NK-92 treated with Interleukin-12 subunit alpha and Interleukin-12 subunit beta, amount 100 ng/mL, for 24 hours (cell line): ENCODE results near the gene FHL1.

Source experiments
- DNase-seq: peaks from one replicate; lab custom pipeline; 2025; lab: John Stamatoyannopoulos, UW

Gene FHL1

GRCh38 chrX:136255541-136255940 lies 108.2 kb downstream of the FHL1 start:
- DNase-seq: no peak

- no peak for DNase-seq
Observed at GRCh38 chrX:136256026-136256425, 108.7 kb downstream of the FHL1 start.

GRCh38 chrX:136258951-136259350 lies 111.6 kb downstream of the FHL1 start:
- DNase-seq: no peak

- no peak for DNase-seq
Observed at GRCh38 chrX:136259543-136259942, 112.2 kb downstream of the FHL1 start.

GRCh38 chrX:136260776-136261175 lies 113.4 kb downstream of the FHL1 start:
- no peak for DNase-seq
